CD4-positive, CD25-positive, alpha-beta regulatory T cell (primary cell): ENCODE measurements around the gene SSBP3. TPM values are rescaled to one million over a fixed set of nuclear protein-coding genes. Genes with fewer than 3 reads are reported as not detected.

ENCODE experiments used
- ATAC-seq, 2 donors: fragments of 150-1000 bp; cut with Tn5 transposase; one replicate each; pipeline ENCODE4 v1.10.0; 2021; ENCODE audit warnings: low read depth in 2 of 2, moderate number of reproducible peaks in 2 of 2, moderate library complexity in 1 of 2
- DNase-seq, 3 donors: peaks; one replicate each; pipeline versions ENCODE4 v3.0.0 to v3.0.0-alpha.2; 2012 to 2022; ENCODE audit warnings: mixed read lengths in 1 of 3
- H3K27ac ChIP-seq: one replicate; pipeline ENCODE4 v1.7.0; 2013; ENCODE audit warnings: mild to moderate bottlenecking, low read length; ENCODE audit not compliant: insufficient read depth, poor library complexity, severe bottlenecking
- H3K27me3 ChIP-seq: one replicate; pipeline ENCODE4 v1.7.0; 2013; ENCODE audit warnings: low read length; ENCODE audit not compliant: control insufficient read depth, insufficient read depth
- H3K36me3 ChIP-seq: one replicate; pipeline ENCODE4 v1.7.0; 2013; ENCODE audit warnings: mild to moderate bottlenecking, low read length, moderate library complexity; ENCODE audit not compliant: control insufficient read depth, insufficient read depth
- H3K4me1 ChIP-seq: 2 replicates; pipeline ENCODE4 v1.7.0; 2013; ENCODE audit warnings: mild to moderate bottlenecking, low read length; ENCODE audit not compliant: insufficient read depth, control insufficient read depth, poor library complexity, severe bottlenecking
- H3K4me3 ChIP-seq: one replicate; pipeline ENCODE4 v1.7.0; 2013; ENCODE audit warnings: low read depth, mild to moderate bottlenecking, low read length, moderate library complexity
- H3K9me3 ChIP-seq, 2 experiments: 1 replicate in 1 of 2; 2 replicates in 1 of 2; pipeline ENCODE4 v1.7.0; 2013; ENCODE audit warnings: low read length in 2 of 2, mild to moderate bottlenecking in 1 of 2, moderate library complexity in 1 of 2; ENCODE audit not compliant: control insufficient read depth in 2 of 2
- H3K27ac Mint-ChIP-seq, 3 donors: one replicate each; pipeline ENCODE4 v1.8.0; 2020 to 2022; ENCODE audit warnings: mild to moderate bottlenecking in 3 of 3, mixed read lengths in 3 of 3, moderate library complexity in 2 of 3
- H3K27me3 Mint-ChIP-seq: one replicate; pipeline ENCODE4 v1.8.0; 2022; ENCODE audit warnings: mild to moderate bottlenecking, mixed read lengths
- H3K36me3 Mint-ChIP-seq: one replicate; pipeline ENCODE4 v1.8.0; 2020; ENCODE audit warnings: mixed read lengths
- H3K4me1 Mint-ChIP-seq, 4 donors: one replicate each; pipeline ENCODE4 v1.8.0; 2020 to 2022; ENCODE audit warnings: mixed read lengths in 4 of 4, mild to moderate bottlenecking in 1 of 4
- H3K4me3 Mint-ChIP-seq, 4 donors: one replicate each; pipeline ENCODE4 v1.8.0; 2020 to 2022; ENCODE audit warnings: mild to moderate bottlenecking in 4 of 4, mixed read lengths in 4 of 4, moderate library complexity in 3 of 4
- H3K9me3 Mint-ChIP-seq, 7 donors: one replicate each; pipeline ENCODE4 v1.8.0; 2020 to 2022; ENCODE audit warnings: mixed read lengths in 7 of 7, mild to moderate bottlenecking in 3 of 7, moderate library complexity in 2 of 7
- polyA plus RNA-seq, 4 donors: library from polyadenylated mRNA; unstranded; fragments of 300-500 nt; fragmentation: Illumina TruSeq; gene quantifications; one replicate each; pipeline ENCODE4 v1.2.3, GENCODE V29; 2021
- total RNA-seq: library from RNA; stranded (reverse); gene quantifications from one replicate; pipeline ENCODE4 v1.2.3, GENCODE V29; 2022

SSBP3 gene
- total and polyA plus RNA-seq, 5 donors from 2014 or later: 5.4 to 30.6 (median 7.2) TPM

GRCh38 chr1:54274881-54275280 is 131.3 kb downstream of the SSBP3 start:
- Histone ChIP-seq H3K4me3 (no peak overlapping the region), H3K36me3 (peaks cover 4% of the 10 kb centered on the region), H3K9me3 (no peaks in the 10 kb centered on the region), H3K27ac (no peak overlapping the region), H3K27me3 (no peaks in the 10 kb centered on the region), H3K4me1 (peaks cover 6% of the 10 kb centered on the region)
- peak overlapping the region in 1 of 3 donors; percentile 56 for H3K27ac Mint-ChIP-seq
- DNase-seq: no peak
- H3K9me3 Mint-ChIP-seq: no peaks in the 10 kb centered on the region
- no peak for ATAC-seq
- H3K36me3 Mint-ChIP-seq: peaks cover 5% of the 10 kb centered on the region
- peaks cover 5 to 50% (median 13%) of the 10 kb centered on the region in 4 donors for H3K4me1 Mint-ChIP-seq
- H3K27me3 Mint-ChIP-seq: no peaks in the 10 kb centered on the region
- no peak overlapping the region for H3K4me3 Mint-ChIP-seq

GRCh38 chr1:54274448-54274847 is 131.7 kb downstream of the SSBP3 start:
- Mint-ChIP-seq H3K4me1 (peaks cover 5 to 52% (median 13%) of the 10 kb centered on the region in 4 donors), H3K4me3 (no peak overlapping the region), H3K27ac (no peak overlapping the region), H3K9me3 (no peaks in the 10 kb centered on the region), H3K27me3 (no peaks in the 10 kb centered on the region), H3K36me3 (peaks cover 4% of the 10 kb centered on the region)
- no peaks in the 10 kb centered on the region for H3K9me3 ChIP-seq
- H3K4me1 ChIP-seq: peaks cover 6% of the 10 kb centered on the region
- no peak for DNase-seq
- H3K4me3 ChIP-seq: no peak overlapping the region
- no peaks in the 10 kb centered on the region for H3K27me3 ChIP-seq
- H3K27ac ChIP-seq: no peak overlapping the region
- H3K36me3 ChIP-seq: peaks cover 4% of the 10 kb centered on the region
- no peak for ATAC-seq

- Mint-ChIP-seq H3K36me3 (peaks cover 4% of the 10 kb centered on the region), H3K27ac (no peak overlapping the region), H3K4me3 (no peak overlapping the region), H3K4me1 (peaks cover 5 to 49% (median 14%) of the 10 kb centered on the region in 4 donors), H3K9me3 (no peaks in the 10 kb centered on the region), H3K27me3 (no peaks in the 10 kb centered on the region)
- peaks cover 6% of the 10 kb centered on the region for H3K4me1 ChIP-seq
- DNase-seq (no peak), ATAC-seq (no peak)
- no peak overlapping the region for H3K27ac ChIP-seq
- H3K36me3 ChIP-seq: peaks cover 4% of the 10 kb centered on the region
- no peaks in the 10 kb centered on the region for H3K9me3 ChIP-seq
- H3K4me3 ChIP-seq: no peak overlapping the region
- no peaks in the 10 kb centered on the region for H3K27me3 ChIP-seq
Measured at GRCh38 chr1:54273795-54274163, 132.4 kb downstream of the SSBP3 start.

- Mint-ChIP-seq H3K27ac (peak overlapping the region in 1 of 3 donors; percentile 71), H3K4me1 (peaks cover 5 to 50% (median 14%) of the 10 kb centered on the region in 4 donors), H3K36me3 (peaks cover 4% of the 10 kb centered on the region), H3K9me3 (no peaks in the 10 kb centered on the region), H3K4me3 (peak overlapping the region in 1 of 4 donors; percentile 58), H3K27me3 (no peaks in the 10 kb centered on the region)
- ATAC-seq (no peak), DNase-seq (no peak)
- peaks cover 6% of the 10 kb centered on the region for H3K4me1 ChIP-seq
- H3K36me3 ChIP-seq: peaks cover 4% of the 10 kb centered on the region
- no peak overlapping the region for H3K27ac ChIP-seq
- no peak overlapping the region for H3K4me3 ChIP-seq
- no peaks in the 10 kb centered on the region for H3K9me3 ChIP-seq
- H3K27me3 ChIP-seq: no peaks in the 10 kb centered on the region
Measured at GRCh38 chr1:54273092-54273794, 133.0 kb downstream of the SSBP3 start.

- ATAC-seq: no peak
- H3K27ac Mint-ChIP-seq: peak overlapping the region in 1 of 3 donors; percentile 62
- H3K4me3 ChIP-seq: no peak overlapping the region
Measured at GRCh38 chr1:54272772-54273091, 133.5 kb downstream of the SSBP3 start.

GRCh38 chr1:54272134-54272533 is 134.1 kb downstream of the SSBP3 start:
- Mint-ChIP-seq H3K4me3 (no peak overlapping the region), H3K4me1 (peaks cover 0 to 45% (median 10%) of the 10 kb centered on the region in 4 donors), H3K27ac (peak overlapping the region in 1 of 3 donors; percentile 38), H3K9me3 (no peaks in the 10 kb centered on the region), H3K36me3 (peaks cover 9% of the 10 kb centered on the region), H3K27me3 (no peaks in the 10 kb centered on the region)
- Histone ChIP-seq H3K36me3 (peaks cover 4% of the 10 kb centered on the region), H3K4me3 (no peak overlapping the region), H3K27ac (no peak overlapping the region), H3K9me3 (no peaks in the 10 kb centered on the region), H3K27me3 (no peaks in the 10 kb centered on the region), H3K4me1 (no peaks in the 10 kb centered on the region)
- no peak for ATAC-seq
- no peak for DNase-seq

More at GRCh38 chr1:54272772-54273091, 133.5 kb downstream of the SSBP3 start:
- Mint-ChIP-seq H3K9me3 (no peaks in the 10 kb centered on the region), H3K27me3 (no peaks in the 10 kb centered on the region), H3K36me3 (peaks cover 4% of the 10 kb centered on the region), H3K4me1 (peaks cover 5 to 46% (median 14%) of the 10 kb centered on the region in 4 donors), H3K4me3 (no peak overlapping the region)
- H3K27ac ChIP-seq: no peak overlapping the region
- peaks cover 3% of the 10 kb centered on the region for H3K4me1 ChIP-seq
- no peaks in the 10 kb centered on the region for H3K9me3 ChIP-seq
- H3K27me3 ChIP-seq: no peaks in the 10 kb centered on the region
- no peak for DNase-seq
- H3K36me3 ChIP-seq: peaks cover 4% of the 10 kb centered on the region

- no peaks in the 10 kb centered on the region for H3K9me3 ChIP-seq
- H3K27me3 ChIP-seq: no peaks in the 10 kb centered on the region
- no peaks in the 10 kb centered on the region for H3K9me3 Mint-ChIP-seq
- peaks cover 0 to 40% (median 5%) of the 10 kb centered on the region in 4 donors for H3K4me1 Mint-ChIP-seq
- no peak for ATAC-seq
- no peak overlapping the region for H3K27ac Mint-ChIP-seq
- no peaks in the 10 kb centered on the region for H3K36me3 ChIP-seq
- no peaks in the 10 kb centered on the region for H3K4me1 ChIP-seq
- peaks cover 5% of the 10 kb centered on the region for H3K36me3 Mint-ChIP-seq
- H3K27me3 Mint-ChIP-seq: no peaks in the 10 kb centered on the region
- no peak overlapping the region for H3K27ac ChIP-seq
- no peak for DNase-seq
- no peak overlapping the region for H3K4me3 ChIP-seq
- no peak overlapping the region for H3K4me3 Mint-ChIP-seq
Measured at GRCh38 chr1:54271341-54271740, 134.9 kb downstream of the SSBP3 start.

- H3K27ac ChIP-seq: no peak overlapping the region
- H3K27me3 ChIP-seq: no peaks in the 10 kb centered on the region
- no peaks in the 10 kb centered on the region for H3K4me1 ChIP-seq
- H3K27me3 Mint-ChIP-seq: no peaks in the 10 kb centered on the region
- peak in 1 of 3 donors; percentile 24 for DNase-seq
- H3K4me3 Mint-ChIP-seq: no peak overlapping the region
- H3K27ac Mint-ChIP-seq: no peak overlapping the region
- ATAC-seq: no peak
- H3K9me3 ChIP-seq: no peaks in the 10 kb centered on the region
- peaks cover 5% of the 10 kb centered on the region for H3K36me3 Mint-ChIP-seq
- H3K9me3 Mint-ChIP-seq: no peaks in the 10 kb centered on the region
- peaks cover 0 to 35% (median 5%) of the 10 kb centered on the region in 4 donors for H3K4me1 Mint-ChIP-seq
- no peak overlapping the region for H3K4me3 ChIP-seq
- no peaks in the 10 kb centered on the region for H3K36me3 ChIP-seq
Measured at GRCh38 chr1:54270543-54270942, 135.7 kb downstream of the SSBP3 start.
